Stomach (tissue), 9 donors: ENCODE measurements around the gene CCKAR. TPM values are rescaled to one million over a fixed set of nuclear protein-coding genes. Genes with fewer than 3 reads are reported as not detected.

Source experiments
- DNase-seq, 2 donors: peaks; one replicate each; pipeline versions ENCODE4 v3.0.0 to v3.0.0-alpha.2; 2013 to 2019
- H3K27ac ChIP-seq, 5 donors: fragments of 200-600 bp in 4 of 5; sonication (generic) in 4 of 5; one replicate each; pipeline ENCODE4 v1.5.1; 2013 to 2019; ENCODE audit warnings: mild to moderate bottlenecking in 1 of 5, moderate library complexity in 1 of 5
- H3K27me3 ChIP-seq, 3 donors: fragments of 200-600 bp; sonication (generic); one replicate each; pipeline ENCODE4 v1.5.1; 2017 to 2019; ENCODE audit warnings: mixed run types in 1 of 3
- H3K36me3 ChIP-seq, 4 donors: fragments of 200-600 bp; sonication (generic); 1 replicate in 3 of 4; 2 replicates in 1 of 4; pipeline ENCODE4 v1.5.1; 2016 to 2019
- H3K4me1 ChIP-seq, 4 donors: fragments of 200-600 bp; sonication (generic); one replicate each; pipeline ENCODE4 v1.5.1; 2016 to 2019
- H3K4me3 ChIP-seq, 4 donors: fragments of 200-600 bp; sonication (generic) in 3 of 4; one replicate each; pipeline ENCODE4 v1.5.1; 2016 to 2019; ENCODE audit warnings: mild to moderate bottlenecking in 1 of 4
- H3K9me3 ChIP-seq, 4 donors: fragments of 200-600 bp; sonication (generic); one replicate each; pipeline ENCODE4 v1.5.1; 2016 to 2019
- CTCF ChIP-seq, 7 experiments: fragments of 450-650 bp in 4 of 7; fragments of 200-600 bp in 3 of 7; sonication (generic) in 3 of 7; IDR thresholded peaks; one replicate each; pipeline ENCODE4 v1.5.1; 2016 to 2019; ENCODE audit warnings: antibody characterized with exemption in 7 of 7, control low read depth in 2 of 7, mild to moderate bottlenecking in 1 of 7
- EP300 ChIP-seq: sonication (generic); formaldehyde crosslinking; IDR thresholded peaks from one replicate; pipeline ENCODE4 v1.6.1; 2017; ENCODE audit warnings: antibody characterized with exemption
- POLR2A ChIP-seq, 4 donors: fragments of 450-650 bp; IDR thresholded peaks; one replicate each; pipeline ENCODE4 v1.6.1; 2016; ENCODE audit warnings: antibody characterized with exemption in 4 of 4, control low read depth in 2 of 4, mild to moderate bottlenecking in 1 of 4, moderate library complexity in 1 of 4
- POLR2AphosphoS5 ChIP-seq, 3 donors: sonication (generic); formaldehyde crosslinking; IDR thresholded peaks; one replicate each; pipeline ENCODE4 v1.6.1; 2016; ENCODE audit warnings: antibody characterized with exemption in 3 of 3
- WGBS, 5 donors: extraction: QIAGEN DNeasy Blood & Tissue Kit in 3 of 5; methylation state at CpG; one replicate each; pipeline versions ENCODE4 v1.1.5 to v1.1.7; 2013 to 2018; 5-methylcytosine and 5-hydroxymethylcytosine counted together
- intact Hi-C: fragments of 100-400 bp; cut with DNase I; formaldehyde crosslinking; loops from one replicate; pipeline ENCODE4 v1.15.1; 2023; ENCODE audit warnings: low total_unique reads
- polyA plus RNA-seq, 3 donors: library from polyadenylated mRNA; stranded (reverse); fragments of 200-250 nt; gene quantifications; one replicate each; pipeline ENCODE4 v1.2.3, GENCODE V29; 2013
- total RNA-seq, 5 donors: library from RNA; depleted of rRNA; stranded (reverse); fragments of >200 nt; gene quantifications; one replicate each; pipeline versions ENCODE4 v1.1.0 to v1.2.3, GENCODE V29; 2014 to 2016
- donor health status: healthy with polysubstance abuse.
- donor health status: Bipolar disorder and iron deficiency.
- donor health status: healthy.

CCKAR gene
- total and polyA plus RNA-seq, 8 donors, result 1.4 to 21.1 (median 7.6) TPM; not detected in 1

GRCh38 chr4:26452565-26453531 is 37.4 kb downstream of the CCKAR start:
- H3K36me3 ChIP-seq, result no peaks in the 10 kb centered on the region
- no peaks in the 10 kb centered on the region for H3K27me3 ChIP-seq
- DNase-seq, result peak; percentile 54 to 83
- H3K4me3 ChIP-seq, result peak overlapping the region in 1 of 4 donors; percentile 1
- intact Hi-C loops, result no loop called here
- TF ChIP-seq POLR2AphosphoS5 (IDR thresholded peaks at IDR 0.05), result peak in 1 of 3 donors; percentile 31
- no peak for TF ChIP-seq EP300
- H3K27ac ChIP-seq, result peak overlapping the region; percentile 15 to 54 (median 34)
- WGBS, 5 donors, result 34 to 59% (median 43%) methylated on average over 15 of the region's 15 CpGs
- peaks cover 4 to 20% (median 11%) of the 10 kb centered on the region in 4 donors for H3K4me1 ChIP-seq
- peaks cover 0 to 7% (median 3%) of the 10 kb centered on the region in 4 donors for H3K9me3 ChIP-seq

- H3K4me3 ChIP-seq, result no peak overlapping the region
- peaks cover 4 to 20% (median 9%) of the 10 kb centered on the region in 4 donors for H3K4me1 ChIP-seq
- 47 to 64% (median 56%) methylated on average over 3 of the region's 3 CpGs for WGBS, 5 donors
- no peaks in the 10 kb centered on the region for H3K36me3 ChIP-seq
- no peaks in the 10 kb centered on the region for H3K27me3 ChIP-seq
- peak overlapping the region in 1 of 5 donors; percentile 41 for H3K27ac ChIP-seq
- intact Hi-C loops, result no loop called here
- TF ChIP-seq CTCF (IDR thresholded peaks at IDR 0.05) (no peak), POLR2AphosphoS5 (IDR thresholded peaks at IDR 0.05) (no peak), POLR2A (IDR thresholded peaks at IDR 0.05) (no peak), EP300 (no peak)
- H3K9me3 ChIP-seq, result peaks cover 0 to 7% (median 3%) of the 10 kb centered on the region in 4 donors
- DNase-seq, result no peak
Measured at GRCh38 chr4:26451597-26451996, 38.7 kb downstream of the CCKAR start.

- Histone ChIP-seq H3K27ac (no peak overlapping the region), H3K9me3 (peaks cover 0 to 7% (median 3%) of the 10 kb centered on the region in 4 donors), H3K4me3 (no peak overlapping the region), H3K4me1 (peaks cover 4 to 20% (median 9%) of the 10 kb centered on the region in 4 donors), H3K27me3 (no peaks in the 10 kb centered on the region), H3K36me3 (no peaks in the 10 kb centered on the region)
- no peak for TF ChIP-seq CTCF (IDR thresholded peaks at IDR 0.05)
- no peak for TF ChIP-seq POLR2A (IDR thresholded peaks at IDR 0.05)
- no peak for TF ChIP-seq EP300
- no peak for TF ChIP-seq POLR2AphosphoS5 (IDR thresholded peaks at IDR 0.05)
- intact Hi-C loops, result no loop called here
- WGBS, 5 donors, result 64 to 75% (median 69%) methylated on average over 5 of the region's 5 CpGs
- no peak for DNase-seq
Measured at GRCh38 chr4:26450418-26450817, 39.9 kb downstream of the CCKAR start.

GRCh38 chr4:26447378-26447777 is 42.9 kb downstream of the CCKAR start:
- Histone ChIP-seq H3K4me3 (no peak overlapping the region), H3K36me3 (no peaks in the 10 kb centered on the region), H3K27ac (no peak overlapping the region), H3K4me1 (peaks cover 1 to 14% (median 9%) of the 10 kb centered on the region in 4 donors), H3K9me3 (peaks cover 0 to 10% (median 0%) of the 10 kb centered on the region in 4 donors), H3K27me3 (no peaks in the 10 kb centered on the region)
- whole genome bisulfite sequencing, 5 donors, result 77 to 90% (median 86%) methylated on average over 6 to 8 of the region's 8 CpGs
- intact Hi-C loops, result no loop called here
- no peak for TF ChIP-seq POLR2A (IDR thresholded peaks at IDR 0.05)
- TF ChIP-seq POLR2AphosphoS5 (IDR thresholded peaks at IDR 0.05), result no peak
- no peak for TF ChIP-seq EP300
- TF ChIP-seq CTCF (IDR thresholded peaks at IDR 0.05), result no peak
- DNase-seq, result no peak
